LNCAP (cell line): ENCODE measurements around the gene SLIT3.

Experiments
- TF ChIP-seq, protein P1 (sequence below): fragments of 450-650 bp; IDR thresholded peaks from 2 replicates; pipeline ENCODE4 v1.5.1; 2017; ENCODE audit warnings: mild to moderate bottlenecking

Gene SLIT3

GRCh38 chr5:168653626-168654025 lies 647.3 kb downstream of the SLIT3 start:
- TF ChIP-seq, protein P1, sequence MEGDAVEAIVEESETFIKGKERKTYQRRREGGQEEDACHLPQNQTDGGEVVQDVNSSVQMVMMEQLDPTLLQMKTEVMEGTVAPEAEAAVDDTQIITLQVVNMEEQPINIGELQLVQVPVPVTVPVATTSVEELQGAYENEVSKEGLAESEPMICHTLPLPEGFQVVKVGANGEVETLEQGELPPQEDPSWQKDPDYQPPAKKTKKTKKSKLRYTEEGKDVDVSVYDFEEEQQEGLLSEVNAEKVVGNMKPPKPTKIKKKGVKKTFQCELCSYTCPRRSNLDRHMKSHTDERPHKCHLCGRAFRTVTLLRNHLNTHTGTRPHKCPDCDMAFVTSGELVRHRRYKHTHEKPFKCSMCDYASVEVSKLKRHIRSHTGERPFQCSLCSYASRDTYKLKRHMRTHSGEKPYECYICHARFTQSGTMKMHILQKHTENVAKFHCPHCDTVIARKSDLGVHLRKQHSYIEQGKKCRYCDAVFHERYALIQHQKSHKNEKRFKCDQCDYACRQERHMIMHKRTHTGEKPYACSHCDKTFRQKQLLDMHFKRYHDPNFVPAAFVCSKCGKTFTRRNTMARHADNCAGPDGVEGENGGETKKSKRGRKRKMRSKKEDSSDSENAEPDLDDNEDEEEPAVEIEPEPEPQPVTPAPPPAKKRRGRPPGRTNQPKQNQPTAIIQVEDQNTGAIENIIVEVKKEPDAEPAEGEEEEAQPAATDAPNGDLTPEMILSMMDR, result no peak

DNA sequence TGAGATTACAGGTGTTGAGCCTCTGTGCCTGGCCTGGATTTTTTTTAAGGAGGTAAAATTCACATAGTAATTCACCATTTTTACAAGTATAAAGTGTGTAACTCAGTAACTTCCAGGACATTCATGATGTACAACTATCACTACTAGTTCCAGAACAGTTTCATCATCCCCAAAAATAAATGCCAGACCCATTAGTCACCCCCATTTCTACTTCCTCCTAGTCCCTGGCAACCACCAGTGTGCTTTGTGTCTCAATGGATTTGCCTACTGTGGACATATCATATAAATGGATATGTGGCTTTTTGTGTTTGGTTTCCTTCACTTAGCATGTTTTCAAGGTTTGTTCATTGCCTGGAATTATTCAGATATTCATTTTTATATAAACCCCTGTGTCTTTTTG lies 649.3 kb downstream of the SLIT3 start:
- TF ChIP-seq, protein P1, result no peak

- TF ChIP-seq, protein P1, result no peak
These were observed 651.6 kb downstream of the SLIT3 start for GRCh38 chr5:168649306-168649705.

- TF ChIP-seq, protein P1, result no peak
These were observed 652.4 kb downstream of the SLIT3 start for GRCh38 chr5:168648576-168648975.

GRCh38 chr5:168648016-168648415 lies 652.9 kb downstream of the SLIT3 start:
- TF ChIP-seq, protein P1, result no peak

- TF ChIP-seq, protein P1, result no peak
These were observed 653.9 kb downstream of the SLIT3 start for GRCh38 chr5:168647083-168647482.

DNA sequence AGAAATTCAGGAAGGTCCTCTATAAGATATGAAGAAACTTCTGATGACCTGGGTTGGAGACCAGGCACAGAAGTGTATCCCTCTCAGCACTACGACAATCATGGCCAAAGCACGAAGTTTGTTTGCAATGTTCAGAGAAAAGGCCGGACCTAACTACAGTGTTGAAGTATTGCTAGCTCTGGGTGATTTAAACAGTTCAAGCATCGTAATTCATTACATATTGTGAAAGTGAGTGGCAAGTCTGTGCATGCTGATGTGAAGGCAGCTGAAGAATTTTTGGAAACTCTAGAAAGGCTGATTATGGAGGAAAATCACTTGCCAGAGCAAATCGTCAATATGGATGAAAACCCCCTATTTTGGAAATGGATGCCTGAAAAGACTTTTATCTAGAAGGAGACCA lies 654.6 kb downstream of the SLIT3 start:
- TF ChIP-seq, protein P1, result no peak

GRCh38 chr5:168645195-168645594 lies 655.7 kb downstream of the SLIT3 start:
- TF ChIP-seq, protein P1, result no peak
